Naive thymus-derived CD4-positive, alpha-beta T cell (primary cell): ENCODE data around the gene TRAM2. TPM values are rescaled to one million over a fixed set of nuclear protein-coding genes. Genes with fewer than 3 reads are reported as not detected.
A peak's percentile ranks its signal among the peaks of the same experiment; 100 is the strongest.

Experiments
- ATAC-seq: fragments of 150-1000 bp; cut with Tn5 transposase; 2 replicates; pipeline ENCODE4 v1.10.0; 2021; ENCODE audit warnings: mild to moderate bottlenecking, moderate library complexity
- CTCF ChIA-PET: fragments of 350-600 bp; sonication (Branson Sonifier 250); formaldehyde crosslinking; loops from one replicate; lab custom pipeline; 2021; ENCODE audit warnings: antibody characterized with exemption; lab: Charles Lee
- POLR2A ChIA-PET: fragments of 350-600 bp; sonication (Branson Sonifier 250); formaldehyde crosslinking; loops from one replicate; lab custom pipeline; 2021; ENCODE audit warnings: antibody characterized with exemption, inconsistent platforms; lab: Charles Lee
- DNase-seq, 9 donors: peaks; one replicate each; pipeline versions ENCODE4 v3.0.0 to v3.0.0-alpha.2; 2020 to 2022; ENCODE audit warnings: mixed read lengths in 1 of 9
- H3K27ac ChIP-seq: one replicate; pipeline ENCODE4 v1.7.0; 2013; ENCODE audit warnings: mild to moderate bottlenecking, low read depth, low read length, moderate library complexity
- H3K27me3 ChIP-seq, 2 donors: one replicate each; pipeline ENCODE4 v1.7.0; 2013; ENCODE audit warnings: low read length in 2 of 2, mild to moderate bottlenecking in 2 of 2, moderate library complexity in 2 of 2; ENCODE audit not compliant: control insufficient read depth in 2 of 2, insufficient read depth in 2 of 2
- H3K36me3 ChIP-seq, 3 experiments: 1 replicate in 2 of 3; 2 replicates in 1 of 3; pipeline ENCODE4 v1.7.0; 2013; ENCODE audit warnings: low read length in 3 of 3, mild to moderate bottlenecking in 3 of 3, moderate library complexity in 1 of 3; ENCODE audit not compliant: insufficient read depth in 3 of 3, control insufficient read depth in 2 of 3
- H3K4me1 ChIP-seq, 2 donors: one replicate each; pipeline ENCODE4 v1.7.0; 2013; ENCODE audit warnings: low read length in 2 of 2, mild to moderate bottlenecking in 2 of 2, moderate library complexity in 1 of 2; ENCODE audit not compliant: control insufficient read depth in 2 of 2, insufficient read depth in 2 of 2
- H3K4me3 ChIP-seq: 2 replicates; pipeline ENCODE4 v1.7.0; 2013; ENCODE audit warnings: mild to moderate bottlenecking, low read length
- H3K9me3 ChIP-seq, 3 experiments: 1 replicate in 2 of 3; 2 replicates in 1 of 3; pipeline ENCODE4 v1.7.0; 2013; ENCODE audit warnings: low read length in 3 of 3; ENCODE audit not compliant: control insufficient read depth in 2 of 3
- H3K27ac Mint-ChIP-seq, 9 donors: one replicate each; pipeline ENCODE4 v1.8.0; 2020 to 2022; ENCODE audit warnings: mixed read lengths in 9 of 9, mild to moderate bottlenecking in 8 of 9, moderate library complexity in 5 of 9, inconsistent platforms in 2 of 9
- H3K27me3 Mint-ChIP-seq, 5 donors: one replicate each; pipeline ENCODE4 v1.8.0; 2021 to 2022; ENCODE audit warnings: mixed read lengths in 5 of 5, mild to moderate bottlenecking in 1 of 5
- H3K36me3 Mint-ChIP-seq, 5 donors: one replicate each; pipeline ENCODE4 v1.8.0; 2020 to 2022; ENCODE audit warnings: mixed read lengths in 5 of 5, mild to moderate bottlenecking in 3 of 5, inconsistent platforms in 1 of 5
- H3K4me1 Mint-ChIP-seq, 7 donors: one replicate each; pipeline ENCODE4 v1.8.0; 2020 to 2022; ENCODE audit warnings: mixed read lengths in 7 of 7, mild to moderate bottlenecking in 3 of 7, inconsistent platforms in 1 of 7
- H3K4me3 Mint-ChIP-seq, 10 donors: one replicate each; pipeline ENCODE4 v1.8.0; 2020 to 2022; ENCODE audit warnings: mild to moderate bottlenecking in 10 of 10, mixed read lengths in 10 of 10, moderate library complexity in 6 of 10, inconsistent platforms in 2 of 10
- H3K9me3 Mint-ChIP-seq, 11 donors: one replicate each; pipeline ENCODE4 v1.8.0; 2020 to 2022; ENCODE audit warnings: mixed read lengths in 11 of 11, mild to moderate bottlenecking in 4 of 11, inconsistent platforms in 1 of 11, moderate library complexity in 1 of 11
- intact Hi-C, 2 donors: fragments of 100-400 bp; cut with micrococcal nuclease; formaldehyde crosslinking; loops; one replicate each; pipeline ENCODE4 v1.15.1; 2023
- polyA plus RNA-seq, 2 donors: library from polyadenylated mRNA; unstranded; fragments of 300-500 nt; fragmentation: Illumina TruSeq; gene quantifications; one replicate each; pipeline ENCODE4 v1.2.3, GENCODE V29; 2021
- total RNA-seq, 6 experiments: library from RNA in 5 of 6; stranded (reverse) in 5 of 6; gene quantifications; 1 replicate in 5 of 6; 2 replicates in 1 of 6; pipeline ENCODE4 v1.2.3 and lab custom pipeline; 2021 to 2026

TRAM2 gene
- total and polyA plus RNA-seq, 7 experiments from 2014 or later: 3.2 to 10.9 (median 10.3) TPM

DNA sequence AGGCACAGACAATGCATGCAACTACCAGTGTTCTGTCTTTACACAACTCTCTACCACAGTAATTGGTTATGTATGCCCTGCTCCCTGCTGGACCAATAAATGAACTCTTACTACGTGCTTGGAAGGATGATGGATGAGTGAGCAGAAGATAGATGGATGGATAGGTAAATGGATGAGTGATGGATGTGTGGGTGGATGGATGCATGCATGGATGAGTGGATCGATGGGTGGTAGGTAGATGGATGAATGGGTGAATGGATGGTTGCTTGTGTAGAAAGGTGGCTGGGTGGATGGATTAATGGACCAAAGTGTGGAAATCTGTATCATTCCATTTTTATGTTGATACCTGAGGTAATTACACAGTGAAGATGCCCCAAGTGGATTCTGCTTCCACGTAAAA, 10.1 kb upstream of the TRAM2 start:
- Mint-ChIP-seq H3K27ac (no peak overlapping the region), H3K4me3 (no peak overlapping the region), H3K4me1 (peaks cover 0 to 2% (median 0%) of the 10 kb centered on the region in 7 donors), H3K36me3 (peaks cover 0 to 12% (median 7%) of the 10 kb centered on the region in 5 donors), H3K9me3 (peaks cover 0 to 5% (median 0%) of the 10 kb centered on the region in 11 donors), H3K27me3 (peaks cover 0 to 14% (median 0%) of the 10 kb centered on the region in 5 donors)
- no peak for ATAC-seq
- CTCF ChIA-PET: no interaction called here
- Histone ChIP-seq H3K9me3 (no peaks in the 10 kb centered on the region), H3K27ac (no peak overlapping the region), H3K4me3 (no peak overlapping the region), H3K27me3 (no peaks in the 10 kb centered on the region), H3K4me1 (no peaks in the 10 kb centered on the region), H3K36me3 (no peaks in the 10 kb centered on the region)
- DNase-seq: no peak
- intact Hi-C loops: no loop called here
- POLR2A ChIA-PET: no interaction called here

DNA sequence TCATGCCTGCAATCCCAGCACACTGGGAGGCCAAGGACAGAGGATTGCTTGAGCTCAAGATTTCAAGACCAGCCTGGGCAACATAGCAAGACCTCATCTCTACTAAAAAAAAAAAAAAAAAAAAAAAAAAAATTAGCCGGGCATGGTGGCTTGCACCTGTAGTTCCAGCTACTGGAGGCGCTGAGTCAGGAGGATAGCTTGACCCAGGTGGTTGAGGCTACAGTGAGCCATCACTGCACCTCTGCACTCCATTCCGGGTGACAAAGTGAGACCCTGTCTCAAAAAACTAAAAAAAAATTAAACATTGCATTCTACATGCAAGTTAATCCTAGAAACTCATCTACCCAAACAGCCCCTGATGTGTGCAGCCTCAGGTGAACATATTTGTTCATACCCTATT, 7.3 kb upstream of the TRAM2 start:
- Mint-ChIP-seq H3K4me1 (peaks cover 0 to 5% (median 2%) of the 10 kb centered on the region in 7 donors), H3K36me3 (peaks cover 0 to 16% (median 7%) of the 10 kb centered on the region in 5 donors), H3K27me3 (peaks cover 0 to 26% (median 0%) of the 10 kb centered on the region in 5 donors), H3K4me3 (no peak overlapping the region), H3K27ac (no peak overlapping the region), H3K9me3 (peaks cover 0 to 5% (median 0%) of the 10 kb centered on the region in 11 donors)
- H3K9me3 ChIP-seq: no peaks in the 10 kb centered on the region
- no peak overlapping the region for H3K4me3 ChIP-seq
- no peak for ATAC-seq
- no peak for DNase-seq
- H3K27me3 ChIP-seq: no peaks in the 10 kb centered on the region
- POLR2A ChIA-PET: no interaction called here
- intact Hi-C loops: no loop called here
- H3K36me3 ChIP-seq: no peaks in the 10 kb centered on the region
- H3K27ac ChIP-seq: no peak overlapping the region
- CTCF ChIA-PET: no interaction called here
- H3K4me1 ChIP-seq: no peaks in the 10 kb centered on the region

GRCh38 chr6:52582996-52583395, 6.1 kb upstream of the TRAM2 start:
- Histone ChIP-seq H3K4me3 (no peak overlapping the region), H3K36me3 (no peaks in the 10 kb centered on the region), H3K4me1 (no peaks in the 10 kb centered on the region), H3K27ac (no peak overlapping the region), H3K27me3 (no peaks in the 10 kb centered on the region), H3K9me3 (no peaks in the 10 kb centered on the region)
- Mint-ChIP-seq H3K4me3 (no peak overlapping the region), H3K36me3 (peaks cover 0 to 13% (median 7%) of the 10 kb centered on the region in 5 donors), H3K27ac (no peak overlapping the region), H3K27me3 (peaks cover 0 to 28% (median 0%) of the 10 kb centered on the region in 5 donors), H3K4me1 (peaks cover 0 to 12% (median 4%) of the 10 kb centered on the region in 7 donors), H3K9me3 (peaks cover 0 to 5% (median 0%) of the 10 kb centered on the region in 11 donors)
- ATAC-seq (no peak), DNase-seq (no peak)
- intact Hi-C loops: no loop called here
- POLR2A ChIA-PET: no interaction called here
- CTCF ChIA-PET: interaction anchor here (0.6 kb wide), 1 partner anchor 38 kb away, joined by 5 read pairs; no protein-coding TSS in a partner anchor

DNA sequence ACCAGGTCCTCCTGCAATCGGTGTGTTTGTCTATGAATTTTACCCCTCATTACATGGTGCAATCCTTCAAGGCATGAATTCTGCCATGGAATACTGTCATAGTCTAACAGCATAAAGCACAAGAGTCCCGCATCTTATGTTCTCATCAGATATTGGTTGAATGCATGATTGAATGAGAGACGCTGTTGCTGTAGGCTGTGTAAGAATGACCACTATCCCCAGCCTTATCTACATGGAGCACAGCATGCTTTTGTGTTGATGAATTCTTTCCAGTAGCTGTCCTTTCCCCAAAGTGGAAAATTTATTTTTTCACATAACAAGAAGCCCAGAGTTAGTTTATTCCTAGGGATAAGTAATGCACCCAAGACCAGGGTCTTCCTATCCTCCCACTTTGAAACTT, 5.6 kb upstream of the TRAM2 start:
- ATAC-seq (no peak), DNase-seq (no peak)
- H3K27me3 ChIP-seq: no peaks in the 10 kb centered on the region
- peaks cover 0 to 5% (median 0%) of the 10 kb centered on the region in 11 donors for H3K9me3 Mint-ChIP-seq
- POLR2A ChIA-PET: no interaction called here
- no peak overlapping the region for H3K4me3 ChIP-seq
- CTCF ChIA-PET: interaction anchor here (0.6 kb wide), 1 partner anchor 39 kb away, joined by 5 read pairs; no protein-coding TSS in a partner anchor
- intact Hi-C loops: no loop called here
- H3K36me3 Mint-ChIP-seq: peaks cover 0 to 13% (median 7%) of the 10 kb centered on the region in 5 donors
- no peak overlapping the region for H3K27ac Mint-ChIP-seq
- no peaks in the 10 kb centered on the region for H3K9me3 ChIP-seq
- peaks cover 0 to 17% (median 8%) of the 10 kb centered on the region in 7 donors for H3K4me1 Mint-ChIP-seq
- H3K27me3 Mint-ChIP-seq: peaks cover 0 to 28% (median 0%) of the 10 kb centered on the region in 5 donors
- H3K4me1 ChIP-seq: no peaks in the 10 kb centered on the region
- no peaks in the 10 kb centered on the region for H3K36me3 ChIP-seq
- no peak overlapping the region for H3K4me3 Mint-ChIP-seq
- no peak overlapping the region for H3K27ac ChIP-seq

DNA sequence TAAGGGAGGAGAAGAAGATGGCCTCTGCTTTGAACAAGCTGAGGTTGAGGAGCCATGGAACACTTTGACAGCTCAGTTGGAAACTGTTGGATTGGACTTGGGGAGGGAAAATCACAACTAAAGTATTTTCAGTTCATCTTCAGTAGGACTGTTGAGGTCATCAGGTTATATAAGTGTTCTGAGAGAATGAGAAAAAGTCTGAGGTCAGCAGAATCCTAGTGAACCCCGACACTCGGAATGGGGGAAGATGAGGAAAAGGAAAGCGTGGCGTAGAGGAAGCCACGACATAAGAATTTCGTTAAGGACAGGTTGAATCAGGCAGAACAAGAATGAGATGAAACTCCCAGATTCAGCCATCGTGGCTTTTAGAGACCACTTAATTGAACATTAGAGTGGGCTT, 4.0 kb upstream of the TRAM2 start:
- Histone ChIP-seq H3K4me1 (peaks cover 5 to 6% of the 10 kb centered on the region in 2 donors), H3K9me3 (no peaks in the 10 kb centered on the region), H3K4me3 (no peak overlapping the region), H3K36me3 (peaks cover 0 to 4% (median 0%) of the 10 kb centered on the region in 3 experiments), H3K27me3 (no peaks in the 10 kb centered on the region), H3K27ac (no peak overlapping the region)
- ATAC-seq (no peak), DNase-seq (no peak)
- Mint-ChIP-seq H3K4me3 (no peak overlapping the region), H3K27me3 (peaks cover 0 to 26% (median 0%) of the 10 kb centered on the region in 5 donors), H3K4me1 (peaks cover 4 to 25% (median 14%) of the 10 kb centered on the region in 7 donors), H3K9me3 (peaks cover 0 to 5% (median 0%) of the 10 kb centered on the region in 11 donors), H3K36me3 (peaks cover 0 to 13% (median 7%) of the 10 kb centered on the region in 5 donors), H3K27ac (no peak overlapping the region)
- POLR2A ChIA-PET: interaction anchor here (0.7 kb wide), 1 partner anchor 18 kb away, joined by 3 read pairs; no protein-coding TSS in a partner anchor
- intact Hi-C loops: no loop called here
- CTCF ChIA-PET: interaction anchor here (1.0 kb wide), 1 partner anchor 1138 kb away, joined by 6 read pairs; no protein-coding TSS in a partner anchor

DNA sequence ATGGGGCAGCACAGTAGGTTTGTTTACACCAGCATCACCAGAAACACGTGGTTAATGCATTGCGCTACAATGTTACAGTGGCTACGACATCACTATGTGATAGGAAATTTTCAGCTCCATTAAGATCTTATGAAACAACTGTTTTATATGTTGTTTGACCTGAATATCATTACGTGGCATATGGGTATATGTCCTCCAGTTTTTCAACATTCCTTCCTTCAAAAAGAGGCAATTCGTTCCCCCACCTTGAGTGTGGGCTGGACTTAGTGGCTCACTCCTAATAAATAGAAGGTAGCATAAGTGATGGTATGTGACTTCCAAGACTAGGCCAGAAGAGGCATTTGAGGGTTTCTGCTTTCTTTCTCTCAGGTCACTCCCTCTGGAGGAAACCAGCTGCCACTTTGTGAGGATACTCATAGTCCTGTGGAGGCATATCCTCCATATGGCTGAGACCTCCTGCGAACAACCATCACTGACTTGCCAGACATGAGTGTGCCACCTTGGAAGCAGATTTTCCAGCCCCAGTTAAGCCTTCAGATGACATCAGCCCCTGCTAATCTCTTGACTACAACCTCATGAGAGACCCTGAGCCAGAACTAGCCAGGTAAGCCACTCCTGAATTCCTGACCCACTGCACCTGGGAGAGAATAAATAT, 2.3 kb upstream of the TRAM2 start:
- Mint-ChIP-seq H3K4me3 (peak overlapping the region in 6 of 10 donors; percentile 29 to 89 (median 39)), H3K9me3 (peaks cover 0 to 5% (median 0%) of the 10 kb centered on the region in 11 donors), H3K27me3 (peaks cover 0 to 26% (median 0%) of the 10 kb centered on the region in 5 donors), H3K27ac (peak overlapping the region in 5 of 9 donors; percentile 6 to 73 (median 23)), H3K4me1 (peaks cover 21 to 43% (median 32%) of the 10 kb centered on the region in 7 donors), H3K36me3 (peaks cover 0 to 13% (median 7%) of the 10 kb centered on the region in 5 donors)
- Histone ChIP-seq H3K9me3 (no peaks in the 10 kb centered on the region), H3K27me3 (no peaks in the 10 kb centered on the region), H3K36me3 (peaks cover 0 to 4% (median 0%) of the 10 kb centered on the region in 3 experiments), H3K27ac (no peak overlapping the region), H3K4me1 (peaks cover 21 to 24% of the 10 kb centered on the region in 2 donors), H3K4me3 (no peak overlapping the region)
- ChIA-PET POLR2A (interaction anchor here (0.7 kb wide), 1 partner anchor 183 kb away, joined by 3 read pairs; no protein-coding TSS in a partner anchor), CTCF (interaction anchor here (1.2 kb wide), 1 partner anchor 29 kb away, joined by 3 read pairs; no protein-coding TSS in a partner anchor)
- DNase-seq (no peak), ATAC-seq (no peak)
- intact Hi-C loops: loop anchor here (5.0 kb wide), 3 partner anchors 87 to 1213 kb away; partner anchors contain the start of gene GCLC (in 1 of the 2)
